DMS53 treated with DMSO at 0.1 percent for 48 hours (cell line): ENCODE data around the gene TNFRSF1A.

Source experiments
- DNase-seq: peaks from one replicate; lab custom pipeline; 2025; ENCODE audit not compliant: unreplicated experiment; lab: John Stamatoyannopoulos, UW

TNFRSF1A gene

GRCh38 chr12:6279631-6280030, 62.2 kb downstream of the TNFRSF1A start:
- DNase-seq = no peak

GRCh38 chr12:6279256-6279628, 62.6 kb downstream of the TNFRSF1A start:
- no peak for DNase-seq
